A549 (cell line): ENCODE data around the gene COG2.

Experiments used
- CBX8 ChIP-seq: fragments of 200-600 bp; sonication (generic); IDR thresholded peaks from 2 replicates; pipeline ENCODE4 v1.6.1; 2016
- EP300 ChIP-seq, 2 experiments: fragments of >200 bp; sonication (Bioruptor Twin); formaldehyde crosslinking; IDR thresholded peaks; 2 replicates in 1 of 2; 3 replicates in 1 of 2; pipeline ENCODE4 v1.6.1; 2016 to 2017
- ESRRA ChIP-seq: fragments of 150-350 bp; IDR thresholded peaks from 2 replicates; pipeline ENCODE4 v1.6.1; 2014; ENCODE audit warnings: mild to moderate bottlenecking, low read length, borderline replicate concordance
- HDAC2 ChIP-seq: fragments of 200-600 bp; sonication (generic); IDR thresholded peaks from 2 replicates; pipeline ENCODE4 v1.6.1; 2016
- JUNB ChIP-seq: fragments of >200 bp; sonication (Bioruptor Twin); formaldehyde crosslinking; IDR thresholded peaks from 2 replicates; pipeline ENCODE4 v1.6.1; 2016
- POLR2A ChIP-seq: IDR thresholded peaks from 2 replicates; pipeline ENCODE4 v1.6.1; 2012; ENCODE audit warnings: mild to moderate bottlenecking, low read length
- RARB ChIP-seq: fragments of 250-450 bp; sonication (Bioruptor Pico); IDR thresholded peaks from 2 replicates; pipeline ENCODE4 v1.8.0; 2021; ENCODE audit warnings: mild to moderate bottlenecking, moderate library complexity
- RCOR1 ChIP-seq: fragments of 150-350 bp; IDR thresholded peaks from 2 replicates; pipeline ENCODE4 v1.6.1; 2014; ENCODE audit warnings: antibody characterized with exemption, low read length, low read depth
- RFX5 ChIP-seq: fragments of 450-650 bp; IDR thresholded peaks from 2 replicates; pipeline ENCODE4 v1.7.1; 2014; ENCODE audit warnings: antibody characterized with exemption, mild to moderate bottlenecking, moderate library complexity
- TF ChIP-seq, protein P1 (sequence below): fragments of >200 bp; sonication (Bioruptor Twin); formaldehyde crosslinking; IDR thresholded peaks from 3 replicates; pipeline ENCODE4 v1.5.1; 2016
- TF ChIP-seq, protein P2 (sequence below): IDR thresholded peaks from 2 replicates; pipeline ENCODE4 v1.6.1; 2012; ENCODE audit warnings: low read depth, borderline replicate concordance

DNA sequence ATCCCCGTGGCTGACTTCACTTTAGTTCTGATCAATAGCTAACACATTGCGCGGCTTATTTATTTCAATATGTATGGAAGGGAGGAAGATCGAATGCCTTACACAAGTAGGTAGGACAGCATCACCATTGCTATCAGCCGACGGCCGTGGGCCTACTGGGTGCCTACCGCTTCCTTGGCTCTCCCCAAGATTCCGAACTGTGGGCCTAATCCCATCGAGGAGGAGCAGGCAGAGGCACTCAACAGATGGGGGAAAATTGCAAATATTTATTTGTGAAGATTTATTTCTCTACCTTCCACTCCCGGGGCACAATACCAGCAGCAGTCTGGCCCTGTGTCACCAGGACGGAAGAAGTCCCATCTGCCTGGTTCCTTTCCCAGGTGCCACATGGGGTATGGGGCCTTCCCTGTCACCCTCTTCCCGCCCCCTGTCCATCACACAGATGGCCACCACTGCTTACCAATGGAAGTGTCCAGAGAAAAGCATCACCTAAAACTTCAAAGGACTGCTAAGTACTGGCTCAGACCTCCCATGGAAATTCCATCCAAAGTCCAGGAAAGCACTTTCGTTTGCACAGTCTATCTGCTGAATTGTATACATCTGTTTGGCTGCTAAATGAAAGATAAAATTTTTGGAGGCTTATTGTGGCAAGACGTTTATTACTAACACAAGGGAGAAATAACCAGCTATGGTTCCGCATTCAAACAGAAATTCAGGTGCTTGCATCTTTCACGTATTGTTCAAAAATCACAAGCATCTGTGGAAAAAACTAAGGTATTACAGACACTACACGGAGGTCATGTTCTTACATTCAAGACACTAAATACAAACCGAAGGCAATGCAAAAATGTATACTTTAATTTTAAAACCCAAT, 59.9 kb downstream of the COG2 start:
- TF ChIP-seq, protein P1, sequence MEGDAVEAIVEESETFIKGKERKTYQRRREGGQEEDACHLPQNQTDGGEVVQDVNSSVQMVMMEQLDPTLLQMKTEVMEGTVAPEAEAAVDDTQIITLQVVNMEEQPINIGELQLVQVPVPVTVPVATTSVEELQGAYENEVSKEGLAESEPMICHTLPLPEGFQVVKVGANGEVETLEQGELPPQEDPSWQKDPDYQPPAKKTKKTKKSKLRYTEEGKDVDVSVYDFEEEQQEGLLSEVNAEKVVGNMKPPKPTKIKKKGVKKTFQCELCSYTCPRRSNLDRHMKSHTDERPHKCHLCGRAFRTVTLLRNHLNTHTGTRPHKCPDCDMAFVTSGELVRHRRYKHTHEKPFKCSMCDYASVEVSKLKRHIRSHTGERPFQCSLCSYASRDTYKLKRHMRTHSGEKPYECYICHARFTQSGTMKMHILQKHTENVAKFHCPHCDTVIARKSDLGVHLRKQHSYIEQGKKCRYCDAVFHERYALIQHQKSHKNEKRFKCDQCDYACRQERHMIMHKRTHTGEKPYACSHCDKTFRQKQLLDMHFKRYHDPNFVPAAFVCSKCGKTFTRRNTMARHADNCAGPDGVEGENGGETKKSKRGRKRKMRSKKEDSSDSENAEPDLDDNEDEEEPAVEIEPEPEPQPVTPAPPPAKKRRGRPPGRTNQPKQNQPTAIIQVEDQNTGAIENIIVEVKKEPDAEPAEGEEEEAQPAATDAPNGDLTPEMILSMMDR = no peak
- TF ChIP-seq HDAC2 (no peak), RCOR1 (no peak), ESRRA (no peak), CBX8 (no peak), RFX5 (no peak), EP300 (IDR thresholded peaks at IDR 0.05) (no peak), POLR2A (no peak), JUNB (no peak), RARB (CRISPR knock-in tag) (no peak)
- TF ChIP-seq, protein P2, sequence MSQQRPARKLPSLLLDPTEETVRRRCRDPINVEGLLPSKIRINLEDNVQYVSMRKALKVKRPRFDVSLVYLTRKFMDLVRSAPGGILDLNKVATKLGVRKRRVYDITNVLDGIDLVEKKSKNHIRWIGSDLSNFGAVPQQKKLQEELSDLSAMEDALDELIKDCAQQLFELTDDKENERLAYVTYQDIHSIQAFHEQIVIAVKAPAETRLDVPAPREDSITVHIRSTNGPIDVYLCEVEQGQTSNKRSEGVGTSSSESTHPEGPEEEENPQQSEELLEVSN = no peak
